T47D (cell line): ENCODE results near the gene TINCR.
A peak's percentile ranks its signal among the peaks of the same experiment; 100 is the strongest.
"Not testable (repeated sequence)": the region's sequence is repeated elsewhere in the genome, so short reads cannot be mapped to it uniquely, and the experiment has no call there.

ENCODE experiments used
- DNase-seq, 2 experiments: peaks; one replicate each; pipeline versions ENCODE4 v3.0.0 to v3.0.0-alpha.2; 2011 to 2012; ENCODE audit warnings: low read depth in 1 of 2, low spot score in 1 of 2
- JUND ChIP-seq: IDR thresholded peaks from 2 replicates; pipeline ENCODE4 v1.6.1; 2012; ENCODE audit warnings: low read depth
- in situ Hi-C: cut with HindIII; loops from 2 replicates; pipeline ENCODE4 v1.10.0; 2016; ENCODE audit warnings: low sequenced_read_pairs, low pct_unique_long_range_greater_than_20kb

Gene TINCR

DNA sequence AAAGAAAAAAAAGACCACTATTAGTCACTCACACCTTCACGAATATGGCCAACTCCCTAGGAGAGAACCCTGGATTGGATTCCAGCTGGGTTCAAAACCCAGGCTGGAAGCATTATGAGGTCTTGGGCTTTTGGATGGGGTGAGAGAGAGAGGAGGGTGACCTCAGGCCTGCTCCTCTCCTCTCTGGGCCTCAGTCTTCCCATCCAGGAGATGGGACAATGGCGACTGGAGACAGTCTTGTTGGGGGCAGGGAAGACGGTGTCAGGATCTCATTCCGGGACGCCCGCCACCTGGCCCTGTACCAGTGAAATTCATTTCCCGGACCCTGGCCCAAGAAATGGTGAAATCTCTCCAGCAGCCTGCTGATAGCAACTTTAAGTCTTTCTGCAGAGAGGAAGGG is 26.3 kb downstream of the TINCR start:
- in situ Hi-C loops = no loop called here
- no peak for TF ChIP-seq JUND
- DNase-seq = no peak

DNA sequence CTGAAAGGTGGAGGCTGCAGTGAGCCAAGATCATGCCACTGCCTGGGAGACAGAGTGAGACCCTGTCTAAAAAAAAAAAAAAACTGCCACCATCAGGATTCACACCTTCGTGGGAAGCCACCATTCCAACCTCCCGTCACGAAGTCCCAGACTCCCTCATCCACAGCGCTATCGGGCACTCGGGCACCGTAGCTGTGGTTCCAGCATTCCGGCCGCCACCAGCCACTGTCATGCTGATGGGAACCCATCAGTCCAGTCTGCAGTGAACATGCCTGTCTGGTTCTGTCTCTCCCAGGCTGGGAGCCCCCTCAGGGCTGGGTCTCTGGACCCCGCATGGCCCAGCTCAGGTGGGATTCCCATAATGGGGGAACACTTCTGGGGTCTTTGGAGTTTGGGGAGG is 27.5 kb downstream of the TINCR start:
- TF ChIP-seq JUND = no peak
- in situ Hi-C loops = no loop called here
- no peak for DNase-seq

GRCh38 chr19:5537870-5538269 is 29.9 kb downstream of the TINCR start:
- DNase-seq = no peak
- in situ Hi-C loops = no loop called here
- no peak for TF ChIP-seq JUND

DNA sequence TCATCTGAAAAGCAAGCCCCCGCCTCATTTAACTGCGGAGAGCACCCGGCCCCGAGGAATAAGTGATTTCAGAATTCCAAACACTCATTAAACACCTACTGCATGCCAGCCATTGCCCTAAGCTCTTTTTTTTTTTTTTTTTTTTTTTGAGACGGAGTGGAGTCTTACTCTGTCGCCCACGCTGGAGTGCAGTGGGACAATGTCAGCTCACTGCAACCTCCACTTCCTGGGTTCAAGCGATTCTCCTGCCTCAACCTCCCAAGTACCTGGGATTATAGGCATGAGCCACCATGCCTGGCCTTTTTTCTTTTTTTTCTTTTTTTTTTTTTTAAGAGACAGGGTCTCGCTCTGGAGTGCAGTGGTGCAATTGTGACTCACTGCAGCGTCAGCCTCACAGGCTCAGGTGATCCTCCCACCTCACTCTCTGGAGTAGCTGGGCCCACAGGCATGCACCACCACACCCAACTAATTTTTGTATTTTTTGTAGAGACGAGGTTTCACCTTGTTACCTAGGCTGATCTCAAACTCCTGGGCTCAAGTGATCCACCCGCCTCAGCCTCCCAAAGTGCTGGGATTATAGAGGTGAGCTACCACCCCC is 30.7 kb downstream of the TINCR start:
- in situ Hi-C loops, DNase-seq: not testable (repeated sequence)

DNA sequence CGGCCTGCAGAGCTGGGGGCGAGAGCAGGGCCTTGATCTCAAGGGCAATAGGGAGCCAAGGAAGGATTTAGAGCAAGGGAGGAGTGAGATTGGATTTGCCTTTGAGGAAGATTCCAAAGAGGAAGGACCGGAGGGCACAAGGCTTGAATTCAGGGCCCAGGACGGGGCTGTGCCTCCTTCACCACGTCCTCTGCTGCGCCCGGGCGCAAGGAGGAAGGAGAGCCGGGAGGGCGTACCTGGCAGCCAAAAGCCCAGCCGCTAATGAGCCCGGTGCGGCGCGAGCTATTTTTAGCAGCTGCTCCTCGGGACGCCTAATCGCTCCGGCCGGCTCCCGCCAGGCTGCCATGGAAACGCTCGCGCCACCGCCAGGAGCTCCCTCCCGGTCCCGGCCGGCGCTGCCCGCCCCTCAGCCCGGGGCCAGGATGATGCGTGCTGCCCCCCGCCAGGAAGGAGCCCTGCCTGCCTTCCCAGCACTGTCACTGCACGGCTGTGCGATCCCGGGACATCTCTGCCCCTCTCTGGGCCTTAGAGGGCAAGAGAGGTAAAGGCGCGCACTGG is 31.3 kb downstream of the TINCR start:
- in situ Hi-C loops = no loop called here
- TF ChIP-seq JUND = no peak
- DNase-seq = no peak

DNA sequence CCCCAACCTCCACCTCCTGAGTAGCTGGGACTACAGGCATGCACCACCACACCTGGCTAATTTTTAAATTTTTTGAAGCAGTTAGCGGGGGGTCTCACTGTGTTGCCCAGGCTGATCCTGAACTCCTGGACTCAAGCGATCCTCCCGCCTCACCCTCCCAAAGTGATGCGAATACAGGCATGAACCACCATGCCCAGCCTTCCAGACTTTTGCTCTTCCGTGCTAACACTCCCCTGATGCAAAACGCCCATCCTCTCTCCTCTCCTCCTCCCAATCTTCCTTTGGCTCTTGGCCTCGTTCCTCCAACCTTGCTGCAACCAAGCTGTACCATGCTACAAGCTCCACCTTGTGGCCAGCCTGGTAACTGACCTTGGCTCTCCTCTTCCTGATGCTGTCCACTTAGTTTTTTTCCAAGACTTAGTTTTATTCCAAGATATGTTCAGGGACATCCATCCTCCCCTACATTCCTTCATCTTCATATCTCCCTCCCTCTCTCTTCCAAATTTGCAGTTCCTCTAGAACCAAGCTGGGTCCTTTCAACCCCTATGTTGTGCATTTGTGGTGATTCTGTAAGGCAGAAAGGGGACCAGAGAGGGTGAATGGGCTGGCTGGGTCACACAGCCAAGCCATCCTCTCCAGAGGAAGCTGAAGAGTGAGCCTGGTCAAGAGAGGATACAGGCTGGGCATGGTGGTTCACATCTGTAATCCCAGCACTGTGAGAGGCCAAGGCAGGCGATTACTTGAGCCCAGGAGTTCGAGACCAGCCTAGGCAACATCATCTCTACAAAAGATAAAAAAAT is 32.8 kb downstream of the TINCR start:
- in situ Hi-C loops = no loop called here
- DNase-seq = peak in 1 of 2 experiments; percentile 21
- TF ChIP-seq JUND = no peak

- TF ChIP-seq JUND = no peak
- DNase-seq = no peak
- in situ Hi-C loops = no loop called here
Measured at GRCh38 chr19:5533257-5533656, 34.5 kb downstream of the TINCR start.

DNA sequence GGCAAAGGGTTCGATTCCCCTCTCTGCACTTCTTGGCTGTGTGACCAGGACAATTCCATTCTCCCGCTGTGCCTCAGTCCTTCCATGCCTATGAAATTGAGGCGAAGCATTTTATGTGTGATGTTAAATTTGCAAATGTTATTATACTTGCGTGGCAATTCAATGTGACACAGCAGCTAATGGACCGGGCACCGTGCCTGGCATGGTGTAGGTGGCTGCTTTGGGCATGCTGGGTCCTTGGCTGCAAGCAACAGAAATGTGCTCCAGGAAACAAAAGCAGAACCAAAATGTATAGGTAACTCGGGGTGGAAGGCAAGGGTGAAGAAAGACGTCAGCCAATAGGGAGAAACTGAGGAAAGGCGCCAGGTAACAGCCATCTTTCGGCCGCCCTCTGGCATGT is 37.1 kb downstream of the TINCR start:
- in situ Hi-C loops = no loop called here
- no peak for TF ChIP-seq JUND
- no peak for DNase-seq

GRCh38 chr19:5526691-5527090 is 41.1 kb downstream of the TINCR start:
- TF ChIP-seq JUND = no peak

GRCh38 chr19:5524081-5524480 is 43.7 kb downstream of the TINCR start:
- in situ Hi-C loops = no loop called here
- no peak for TF ChIP-seq JUND
- no peak for DNase-seq

More at GRCh38 chr19:5526691-5527090, 41.1 kb downstream of the TINCR start:
- in situ Hi-C loops = no loop called here
- DNase-seq = no peak

DNA sequence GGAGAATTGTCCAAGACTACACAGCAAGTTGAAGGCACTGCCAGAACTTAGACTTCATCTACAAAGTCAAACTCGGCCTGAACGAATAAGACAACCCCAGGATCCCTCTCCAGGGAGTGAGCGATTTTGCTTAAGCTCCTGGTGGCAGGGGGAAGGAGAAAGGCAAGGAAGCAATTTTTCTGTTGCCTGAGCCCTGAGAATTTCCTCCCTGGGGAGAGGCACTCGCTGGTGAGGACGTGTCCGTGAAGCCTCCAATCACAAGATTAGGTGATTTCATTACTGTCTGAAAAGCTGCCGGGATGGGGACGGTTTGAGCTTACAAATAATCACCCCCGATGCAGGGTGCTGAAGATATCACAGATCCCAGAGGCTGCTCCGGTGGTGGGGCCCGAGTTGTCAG is 45.6 kb downstream of the TINCR start:
- DNase-seq = no peak
- TF ChIP-seq JUND = no peak
- in situ Hi-C loops = no loop called here

DNA sequence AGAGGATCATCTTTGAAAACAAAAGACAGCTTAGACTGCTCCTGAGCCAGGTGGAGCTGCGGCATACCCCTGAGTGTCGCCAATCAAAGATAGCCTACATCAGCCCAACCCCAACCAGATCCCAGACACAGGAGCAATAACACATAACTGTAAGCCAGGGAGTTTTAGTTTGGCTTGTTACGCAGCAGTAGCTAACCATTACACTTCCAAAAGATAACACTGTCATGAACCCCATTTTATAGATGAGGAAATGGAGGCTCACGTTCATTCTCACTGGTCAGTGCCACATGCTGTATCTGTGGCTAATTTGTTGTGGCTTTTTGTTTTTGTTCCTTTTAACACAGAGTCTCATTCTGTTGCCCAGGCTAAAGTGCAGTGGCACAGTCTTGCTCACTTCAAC is 47.3 kb downstream of the TINCR start:
- no peak for TF ChIP-seq JUND
- in situ Hi-C loops = no loop called here
- DNase-seq = no peak

DNA sequence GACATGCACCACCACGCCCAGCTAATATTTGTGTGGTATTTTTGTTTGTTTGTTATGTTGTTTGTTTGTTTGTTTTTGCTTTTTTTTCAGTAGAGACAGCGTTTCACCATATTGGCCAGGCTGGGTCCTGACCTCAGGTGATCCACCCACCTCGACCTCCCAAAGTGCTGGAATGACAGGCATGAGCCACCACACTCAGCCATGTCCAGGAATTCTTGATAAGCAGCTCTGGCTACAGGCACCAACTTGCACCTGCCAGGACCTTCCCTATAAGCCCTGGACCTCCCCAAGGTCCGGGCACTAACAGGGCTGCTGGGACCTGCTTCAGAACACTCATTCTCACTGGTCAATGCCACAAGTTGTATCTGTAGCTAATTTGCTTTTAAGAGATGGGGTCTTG is 48.7 kb downstream of the TINCR start:
- in situ Hi-C loops = no loop called here
- no peak for DNase-seq
- TF ChIP-seq JUND = no peak
